Stimulated activated CD4-positive, alpha-beta T cell treated with anti-CD3 and anti-CD28 coated beads, Interleukin-12 subunit alpha, Interleukin-12 subunit beta, amount 100 ng/mL, for 24 hours (primary cell): ENCODE results near the gene CADM2.
"Not testable (repeated sequence)": the region's sequence is repeated elsewhere in the genome, so short reads cannot be mapped to it uniquely, and the experiment has no call there.

Experiments used
- DNase-seq, 2 experiments: peaks; one replicate each; pipeline ENCODE4 v3.0.0-alpha.2; 2020; ENCODE audit warnings: low read depth in 2 of 2

The CADM2 gene

DNA sequence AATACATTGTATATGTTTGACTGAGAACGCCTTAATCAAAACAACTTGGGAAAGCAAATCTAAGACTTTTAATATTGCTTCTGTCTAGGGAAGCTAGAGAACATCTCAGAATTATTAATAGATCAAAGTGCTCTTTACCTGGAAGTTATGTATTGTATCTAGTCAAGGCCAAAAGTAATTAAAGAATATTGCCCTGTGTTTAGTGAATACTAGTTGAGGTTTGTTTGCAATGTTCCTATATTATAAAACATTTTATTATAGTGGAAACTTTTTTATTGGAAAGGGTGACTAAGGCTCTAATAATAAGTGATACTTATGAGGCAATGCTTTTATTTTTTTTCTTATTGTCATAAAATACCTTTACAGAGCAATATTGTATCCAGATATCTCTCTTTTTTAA, 118.2 kb downstream of the CADM2 start:
- no peak for DNase-seq

GRCh38 chr3:85081191-85081906, 122.6 kb downstream of the CADM2 start:
- no peak for DNase-seq

DNA sequence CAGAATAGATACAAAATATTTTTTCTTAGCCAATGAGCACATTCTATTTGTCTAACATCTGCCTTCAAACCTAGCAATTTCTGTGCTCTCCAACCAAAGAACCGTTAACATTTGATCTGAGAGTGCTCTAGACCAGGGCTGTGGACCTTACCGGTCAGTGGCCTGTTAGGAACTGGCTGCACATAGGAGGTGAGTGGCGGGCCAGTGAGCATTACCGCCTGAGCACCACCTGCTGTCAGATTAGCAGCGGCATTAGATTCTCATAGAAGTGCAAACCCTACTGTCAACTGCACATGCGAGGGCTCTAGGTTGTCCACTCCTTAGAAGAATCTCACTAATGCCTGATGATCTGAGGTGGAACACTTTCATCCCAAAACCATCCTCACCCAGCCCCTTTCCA, 131.7 kb downstream of the CADM2 start:
- DNase-seq: no peak

DNA sequence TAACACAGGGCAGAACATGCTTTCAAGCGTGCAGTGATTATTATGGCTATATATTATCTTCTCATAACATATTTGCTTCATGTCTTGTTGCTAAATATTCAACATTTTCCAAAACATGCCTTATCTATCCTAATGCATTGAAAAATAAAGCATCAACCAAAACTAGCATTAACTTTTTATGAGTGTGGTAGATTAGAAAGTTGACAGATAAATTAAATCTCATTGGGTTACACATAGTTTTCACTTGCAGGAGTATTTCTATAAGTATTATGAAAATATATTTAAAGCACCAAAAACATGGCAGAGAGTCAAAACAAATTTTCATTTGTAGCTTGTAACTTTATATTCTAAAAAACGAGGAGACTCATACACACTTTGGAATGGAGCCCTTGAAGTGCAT, 141.5 kb downstream of the CADM2 start:
- no peak for DNase-seq

GRCh38 chr3:85102781-85103180, 144.0 kb downstream of the CADM2 start:
- no peak for DNase-seq

DNA sequence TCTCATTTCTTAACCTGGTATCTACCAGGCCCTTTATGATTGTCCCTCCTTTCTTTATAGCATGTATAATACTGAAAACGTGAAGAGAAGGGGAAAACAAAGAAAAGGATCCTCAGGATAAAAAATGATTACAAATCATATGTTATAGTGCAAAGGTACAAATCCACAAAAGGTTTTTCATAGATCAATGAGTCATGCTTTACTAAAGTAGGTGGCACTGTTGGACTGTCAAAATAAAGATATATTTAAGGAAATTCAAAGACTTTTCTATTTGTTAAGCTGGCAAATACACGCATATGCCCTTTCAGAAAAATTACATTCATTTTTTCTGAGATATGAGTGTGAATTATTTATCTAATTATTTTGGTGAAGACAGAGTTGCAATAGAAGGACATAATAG, 151.6 kb downstream of the CADM2 start:
- no peak for DNase-seq

GRCh38 chr3:85120879-85121278, 162.1 kb downstream of the CADM2 start:
- DNase-seq: no peak

DNA sequence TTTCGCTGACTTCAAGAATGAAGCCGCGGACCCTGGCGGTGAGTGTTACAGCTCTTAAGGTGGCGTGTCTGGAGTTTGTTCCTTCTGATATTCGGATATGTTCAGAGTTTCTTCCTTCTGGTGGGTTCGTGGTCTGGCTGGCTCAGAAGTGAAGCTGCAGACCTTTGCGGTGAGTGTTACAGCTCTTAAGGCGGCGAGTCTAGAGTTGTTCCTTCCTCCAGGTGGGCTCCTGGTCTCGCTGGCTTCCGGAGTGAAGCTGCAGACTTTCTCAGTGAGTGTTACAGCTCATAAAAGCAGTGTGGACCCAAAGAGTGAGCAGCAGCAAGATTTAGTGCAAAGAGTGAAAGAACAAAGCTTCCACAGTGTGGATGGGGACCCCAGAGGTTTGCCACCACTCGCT, 174.1 kb downstream of the CADM2 start:
- not testable (repeated sequence) for DNase-seq

GRCh38 chr3:85133691-85134420, 175.1 kb downstream of the CADM2 start:
- DNase-seq: not testable (repeated sequence)

GRCh38 chr3:85142626-85143025, 183.8 kb downstream of the CADM2 start:
- no peak for DNase-seq

DNA sequence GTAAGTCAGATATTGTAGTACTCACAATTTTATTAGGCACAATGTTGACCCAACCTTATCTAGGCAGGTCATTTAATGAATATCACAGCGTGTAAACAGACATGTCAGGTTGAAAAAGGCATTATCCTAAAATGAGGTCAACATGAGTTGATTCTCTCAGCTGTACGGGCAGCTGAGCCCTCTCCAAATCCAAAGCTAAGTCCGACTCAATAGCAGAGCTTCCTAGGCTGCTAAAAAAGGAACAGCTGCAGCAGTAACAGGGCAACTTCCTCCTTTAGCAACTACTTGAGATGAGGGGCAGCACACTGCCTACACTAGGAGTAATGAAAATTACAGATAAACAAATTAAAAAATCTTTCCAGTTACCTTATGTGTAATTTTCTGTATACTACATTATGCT, 189.2 kb downstream of the CADM2 start:
- DNase-seq: no peak

DNA sequence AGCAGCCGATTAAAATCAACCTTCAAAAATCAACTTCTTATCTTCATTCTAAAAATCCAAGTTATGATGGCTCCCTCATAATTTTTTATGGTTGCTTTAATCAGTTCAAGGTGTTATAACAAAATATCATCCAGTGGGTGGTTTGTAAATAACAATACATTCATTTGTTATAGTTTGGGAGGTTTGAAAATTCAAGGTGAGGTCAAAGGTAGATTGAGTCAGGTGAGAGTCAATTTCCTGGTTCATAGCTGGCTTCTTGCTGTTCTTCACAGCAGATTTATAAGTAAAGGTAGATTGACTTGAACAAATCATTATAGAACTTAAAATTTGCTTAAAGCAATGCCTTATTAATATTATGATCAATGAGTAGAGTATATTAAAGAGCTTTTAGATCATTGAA, 192.8 kb downstream of the CADM2 start:
- no peak for DNase-seq

GRCh38 chr3:85153279-85153678, 194.5 kb downstream of the CADM2 start:
- DNase-seq: not testable (repeated sequence)

DNA sequence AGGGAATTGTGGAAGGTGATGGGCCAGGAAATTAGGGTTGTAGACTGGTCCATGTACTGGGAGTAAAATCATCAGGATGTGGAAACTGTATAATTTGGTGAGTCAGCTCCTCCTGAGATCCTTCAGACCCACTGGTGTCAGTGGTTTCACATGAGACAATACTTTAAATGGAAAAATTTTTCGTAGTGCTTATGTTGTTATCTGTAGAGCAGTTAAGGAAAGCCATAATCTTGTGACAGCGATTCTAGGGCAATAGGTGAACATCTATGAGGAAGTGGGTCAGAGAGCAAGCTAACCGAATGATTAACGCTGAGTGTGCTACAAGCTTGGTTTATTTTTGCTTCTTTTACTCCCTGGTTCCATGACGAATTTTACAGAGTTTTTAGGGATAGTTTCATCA, 200.6 kb downstream of the CADM2 start:
- DNase-seq: no peak

GRCh38 chr3:85161544-85161943, 202.8 kb downstream of the CADM2 start:
- DNase-seq: no peak

- DNase-seq: no peak
Observed at GRCh38 chr3:85162905-85163304, 204.1 kb downstream of the CADM2 start.

GRCh38 chr3:85164436-85164835, 205.6 kb downstream of the CADM2 start:
- DNase-seq: no peak

DNA sequence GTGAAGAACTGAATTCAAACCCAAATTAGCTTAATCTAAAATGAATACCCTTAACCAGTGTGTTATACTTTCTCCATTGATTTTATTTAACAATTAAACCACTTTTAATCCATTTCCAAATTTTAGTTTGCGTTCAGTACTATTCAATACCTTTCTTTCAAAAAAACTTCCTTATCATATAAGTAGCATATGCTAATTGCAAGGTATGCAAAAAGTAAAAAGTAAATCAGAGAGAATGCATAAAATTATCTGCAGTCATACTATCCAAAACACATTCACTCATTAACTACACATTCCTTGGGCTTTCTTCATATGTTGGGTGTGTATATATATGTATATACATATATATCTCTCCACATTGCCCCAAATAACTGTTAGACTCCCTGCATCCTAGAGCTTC, 208.8 kb downstream of the CADM2 start:
- DNase-seq: no peak

- DNase-seq: no peak
Observed at GRCh38 chr3:85170646-85171045, 211.9 kb downstream of the CADM2 start.

- DNase-seq: no peak
Observed at GRCh38 chr3:85171976-85172375, 213.2 kb downstream of the CADM2 start.

GRCh38 chr3:85176799-85177198, 218.0 kb downstream of the CADM2 start:
- DNase-seq: no peak

GRCh38 chr3:85182975-85183752, 224.4 kb downstream of the CADM2 start:
- DNase-seq: no peak

DNA sequence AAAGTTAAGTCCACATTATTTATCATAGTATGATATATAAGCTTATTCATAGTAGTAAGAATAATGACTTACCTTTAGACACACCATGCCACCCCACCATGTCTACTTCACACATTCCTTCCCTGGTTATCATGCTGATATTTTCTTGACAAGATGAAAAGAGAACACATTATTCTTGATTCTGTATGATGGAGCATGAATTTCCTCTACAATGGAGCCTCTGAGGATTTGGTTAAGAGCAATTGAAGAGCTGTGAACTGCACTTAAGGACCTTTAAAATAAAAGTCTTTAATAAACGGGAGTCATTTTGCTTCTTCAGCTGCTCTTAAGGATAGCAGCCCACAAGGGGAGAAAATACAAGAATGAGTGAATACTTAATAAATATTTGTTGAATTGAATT, 226.7 kb downstream of the CADM2 start:
- DNase-seq: no peak
